AG09319 (cell line): Measurements from ENCODE around the gene PRDM5.

Experiments
- DNase-seq: peaks from one replicate; pipeline ENCODE4 v3.0.0-alpha.2; 2010; ENCODE audit warnings: low read depth; ENCODE audit errors: extremely low read depth
- TF ChIP-seq, protein P1 (sequence below): IDR thresholded peaks from 2 replicates; pipeline ENCODE4 v1.5.1; 2011; ENCODE audit warnings: low read depth, mild to moderate bottlenecking, inconsistent platforms, low read length, moderate library complexity

PRDM5 gene

DNA sequence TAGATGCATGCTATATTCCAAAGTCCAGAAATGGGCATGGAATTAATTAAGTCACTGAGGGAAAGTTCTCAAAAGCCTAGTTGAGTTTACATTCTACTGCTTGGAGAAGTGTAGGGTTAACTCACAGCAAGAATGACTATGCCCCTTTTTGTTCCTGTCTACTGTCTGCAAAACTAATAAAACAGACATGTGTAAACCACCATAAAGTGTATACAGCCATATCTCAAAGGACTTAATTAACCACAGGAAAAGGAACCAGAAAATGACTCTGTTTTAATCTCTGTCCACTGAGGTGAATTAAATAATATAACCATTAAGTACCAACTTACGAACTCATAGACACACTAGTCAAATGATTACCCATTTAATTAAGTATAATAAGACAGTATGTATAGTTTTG lies 84.9 kb downstream of the PRDM5 start:
- TF ChIP-seq, protein P1, sequence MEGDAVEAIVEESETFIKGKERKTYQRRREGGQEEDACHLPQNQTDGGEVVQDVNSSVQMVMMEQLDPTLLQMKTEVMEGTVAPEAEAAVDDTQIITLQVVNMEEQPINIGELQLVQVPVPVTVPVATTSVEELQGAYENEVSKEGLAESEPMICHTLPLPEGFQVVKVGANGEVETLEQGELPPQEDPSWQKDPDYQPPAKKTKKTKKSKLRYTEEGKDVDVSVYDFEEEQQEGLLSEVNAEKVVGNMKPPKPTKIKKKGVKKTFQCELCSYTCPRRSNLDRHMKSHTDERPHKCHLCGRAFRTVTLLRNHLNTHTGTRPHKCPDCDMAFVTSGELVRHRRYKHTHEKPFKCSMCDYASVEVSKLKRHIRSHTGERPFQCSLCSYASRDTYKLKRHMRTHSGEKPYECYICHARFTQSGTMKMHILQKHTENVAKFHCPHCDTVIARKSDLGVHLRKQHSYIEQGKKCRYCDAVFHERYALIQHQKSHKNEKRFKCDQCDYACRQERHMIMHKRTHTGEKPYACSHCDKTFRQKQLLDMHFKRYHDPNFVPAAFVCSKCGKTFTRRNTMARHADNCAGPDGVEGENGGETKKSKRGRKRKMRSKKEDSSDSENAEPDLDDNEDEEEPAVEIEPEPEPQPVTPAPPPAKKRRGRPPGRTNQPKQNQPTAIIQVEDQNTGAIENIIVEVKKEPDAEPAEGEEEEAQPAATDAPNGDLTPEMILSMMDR: no peak

DNA sequence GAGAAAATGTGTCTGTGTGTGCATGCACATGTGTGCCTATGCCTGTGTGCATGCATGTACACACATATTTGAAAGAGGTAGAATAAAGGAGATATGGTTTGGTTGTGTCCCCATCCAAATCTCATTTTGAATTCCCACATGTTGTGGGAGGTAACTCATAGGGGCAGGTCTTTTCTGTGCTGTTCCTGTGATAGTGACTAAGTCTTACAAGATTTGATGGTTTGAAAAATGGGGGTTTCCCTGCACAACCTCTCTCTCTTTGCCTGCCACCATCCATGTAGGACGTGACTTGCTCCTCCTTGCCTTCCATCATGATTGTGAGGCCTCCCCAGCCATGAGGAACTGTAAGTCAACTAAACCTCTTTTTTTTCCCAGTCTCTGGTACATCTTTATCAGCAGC lies 87.2 kb downstream of the PRDM5 start:
- DNase-seq: no peak
- TF ChIP-seq, protein P1: no peak

More for the DNA sequence above, 84.9 kb downstream of the PRDM5 start:
- DNase-seq: no peak

DNA sequence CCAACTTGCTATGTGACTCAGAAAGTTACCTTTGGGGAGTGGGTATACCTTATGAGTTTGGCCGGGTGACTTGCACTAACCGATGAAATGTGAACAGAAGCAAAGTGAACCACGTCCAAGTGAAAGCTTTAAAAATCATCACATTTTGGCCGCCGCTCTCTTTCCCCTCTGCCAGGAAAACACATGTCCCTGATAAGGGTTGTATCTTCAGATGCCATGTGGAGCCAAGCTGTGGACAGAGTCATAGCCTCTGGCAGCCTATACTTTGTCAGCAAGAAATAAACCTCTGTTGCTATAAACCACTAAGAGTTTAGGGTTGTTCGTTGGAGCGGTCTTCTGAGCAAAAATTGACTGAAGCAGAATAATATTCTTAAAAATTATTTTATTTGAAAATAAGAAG lies 92.3 kb downstream of the PRDM5 start:
- TF ChIP-seq, protein P1: no peak
- DNase-seq: no peak

DNA sequence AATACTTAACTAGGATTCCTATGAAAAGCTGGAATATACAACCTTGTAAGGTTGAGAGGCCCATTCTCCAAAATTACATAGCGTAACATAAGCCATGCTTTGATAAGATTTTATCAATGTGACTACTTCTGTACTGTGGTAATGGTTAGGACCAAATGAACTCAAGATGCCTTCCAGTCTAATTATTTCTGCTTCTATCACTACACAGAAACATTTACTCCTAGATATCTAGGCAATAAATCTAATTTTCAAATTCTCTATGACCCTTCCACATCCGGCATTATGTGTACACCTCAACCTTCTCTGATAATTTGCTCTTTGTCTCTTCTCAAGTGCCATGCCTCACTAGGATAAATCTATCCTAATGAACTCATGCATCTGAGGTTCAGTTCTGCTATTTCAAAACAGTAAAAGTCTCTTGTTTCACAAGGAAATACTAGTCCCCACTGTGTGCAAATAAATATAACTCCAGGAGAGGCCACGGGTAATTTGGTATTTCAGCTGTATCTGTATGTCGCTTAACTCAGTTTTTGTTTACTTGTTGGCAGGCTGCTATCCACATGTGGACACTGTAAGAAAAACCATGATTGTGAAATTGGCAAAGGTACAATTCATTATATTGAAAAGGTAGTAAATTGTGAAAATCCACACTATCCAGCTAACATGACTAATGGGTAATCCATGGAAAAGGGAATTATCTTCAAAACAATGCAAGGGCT lies 93.3 kb downstream of the PRDM5 start:
- DNase-seq: peak; percentile 50
- TF ChIP-seq, protein P1: no peak

DNA sequence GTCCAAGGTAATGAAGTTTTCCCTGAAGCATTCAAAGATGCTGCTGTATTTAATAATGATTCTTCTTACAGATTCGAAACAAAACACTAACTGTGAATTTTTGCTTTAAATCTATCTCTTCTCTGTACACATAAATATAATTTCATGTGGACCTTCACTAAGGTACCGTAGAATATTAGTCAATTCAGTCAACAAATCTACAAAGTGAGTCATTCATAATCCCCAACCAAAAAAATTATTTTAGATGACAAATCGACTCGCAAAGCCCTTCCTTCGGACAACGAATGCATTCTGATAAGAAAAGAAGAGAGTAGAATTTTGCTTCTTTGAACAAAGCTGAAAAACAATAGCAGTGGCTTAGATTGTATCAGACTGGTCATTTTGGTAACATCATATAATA lies 95.7 kb downstream of the PRDM5 start:
- DNase-seq: no peak
- TF ChIP-seq, protein P1: no peak

DNA sequence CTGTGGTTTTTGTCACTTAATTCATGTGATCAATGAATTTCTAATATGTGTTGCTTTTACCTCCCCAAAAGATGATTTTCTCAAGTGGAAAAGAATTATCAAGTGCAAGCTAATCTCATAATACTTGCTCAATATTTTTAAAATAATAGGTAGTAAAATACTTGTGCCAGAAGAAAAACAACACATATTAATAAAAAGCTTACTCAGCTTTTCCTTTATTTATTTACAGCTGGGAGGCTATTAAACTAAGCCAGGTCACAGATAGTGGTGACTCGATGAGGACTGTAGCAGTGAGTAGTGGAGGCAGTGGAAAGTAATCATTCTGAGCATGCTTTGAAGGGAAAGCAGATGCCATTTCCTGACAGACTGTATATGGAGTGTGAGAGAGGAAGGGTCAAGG lies 96.1 kb downstream of the PRDM5 start:
- DNase-seq: no peak
- TF ChIP-seq, protein P1: no peak

DNA sequence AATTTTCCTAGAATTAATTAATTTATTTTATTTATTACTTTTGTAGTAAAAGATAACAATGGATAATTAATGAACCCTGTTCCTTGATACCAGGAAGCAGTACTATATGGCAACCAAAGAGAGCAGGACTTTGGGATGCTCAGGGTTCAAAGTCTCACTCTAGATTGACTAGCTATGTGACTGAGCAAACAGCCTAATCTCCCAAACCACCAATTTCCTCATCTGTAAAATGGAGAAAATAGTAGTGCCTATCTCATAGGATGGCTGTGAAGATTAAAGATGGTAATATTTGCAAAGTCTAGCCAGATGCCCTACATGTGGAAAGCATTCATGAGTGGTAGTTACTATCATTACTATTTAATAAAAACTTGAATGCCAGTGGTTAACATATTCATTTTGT lies 97.6 kb downstream of the PRDM5 start:
- TF ChIP-seq, protein P1: no peak

More for the DNA sequence above, 97.6 kb downstream of the PRDM5 start:
- no peak for DNase-seq
